A673 (cell line): ENCODE measurements around the gene SRP19.

ENCODE experiments used
- EZH2 ChIP-seq: fragments of 200-600 bp; sonication (generic); IDR thresholded peaks from 2 replicates; pipeline ENCODE4 v1.6.1; 2017; ENCODE audit warnings: borderline replicate concordance, low read depth, mild to moderate bottlenecking, mixed read lengths, antibody characterized with exemption, low read length; ENCODE audit not compliant: poor library complexity, severe bottlenecking
- TF ChIP-seq, protein P1 (sequence below): fragments of 300-800, 200-600 bp; sonication (generic); conservative IDR thresholded peaks from 2 replicates; pipeline ENCODE4 v1.5.1; 2017; ENCODE audit warnings: low read depth, mild to moderate bottlenecking, antibody characterized with exemption, low read length, moderate library complexity, mixed read lengths

DNA sequence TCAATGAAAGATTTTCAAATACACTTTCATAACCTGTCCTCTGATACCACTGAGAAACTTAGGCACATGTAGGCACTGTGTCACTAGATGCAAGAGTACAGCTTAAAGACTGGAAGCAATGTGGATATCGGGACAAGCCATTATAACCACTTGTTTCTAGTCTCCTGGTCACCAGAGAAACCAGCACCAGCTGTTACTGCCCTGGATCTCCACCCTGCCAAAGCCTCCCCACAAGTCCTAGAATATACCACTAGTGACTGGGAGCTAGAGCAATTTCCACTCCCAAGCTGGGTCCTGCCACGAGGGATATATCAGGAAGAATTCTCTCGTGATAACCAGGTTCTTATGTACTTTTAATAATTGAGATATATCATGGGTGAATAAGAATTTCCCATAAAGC is 41.5 kb downstream of the SRP19 start:
- TF ChIP-seq, protein P1, sequence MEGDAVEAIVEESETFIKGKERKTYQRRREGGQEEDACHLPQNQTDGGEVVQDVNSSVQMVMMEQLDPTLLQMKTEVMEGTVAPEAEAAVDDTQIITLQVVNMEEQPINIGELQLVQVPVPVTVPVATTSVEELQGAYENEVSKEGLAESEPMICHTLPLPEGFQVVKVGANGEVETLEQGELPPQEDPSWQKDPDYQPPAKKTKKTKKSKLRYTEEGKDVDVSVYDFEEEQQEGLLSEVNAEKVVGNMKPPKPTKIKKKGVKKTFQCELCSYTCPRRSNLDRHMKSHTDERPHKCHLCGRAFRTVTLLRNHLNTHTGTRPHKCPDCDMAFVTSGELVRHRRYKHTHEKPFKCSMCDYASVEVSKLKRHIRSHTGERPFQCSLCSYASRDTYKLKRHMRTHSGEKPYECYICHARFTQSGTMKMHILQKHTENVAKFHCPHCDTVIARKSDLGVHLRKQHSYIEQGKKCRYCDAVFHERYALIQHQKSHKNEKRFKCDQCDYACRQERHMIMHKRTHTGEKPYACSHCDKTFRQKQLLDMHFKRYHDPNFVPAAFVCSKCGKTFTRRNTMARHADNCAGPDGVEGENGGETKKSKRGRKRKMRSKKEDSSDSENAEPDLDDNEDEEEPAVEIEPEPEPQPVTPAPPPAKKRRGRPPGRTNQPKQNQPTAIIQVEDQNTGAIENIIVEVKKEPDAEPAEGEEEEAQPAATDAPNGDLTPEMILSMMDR, result no peak
- TF ChIP-seq EZH2, result no peak
